NB4 (cell line): ENCODE results near the gene USP17L21.
"Not testable (repeated sequence)": the region's sequence is repeated elsewhere in the genome, so short reads cannot be mapped to it uniquely, and the experiment has no call there.

Experiments used
- CTCF ChIP-seq: IDR thresholded peaks from one replicate; pipeline ENCODE4 v1.5.1; 2012; ENCODE audit warnings: low read depth, low read length
- MYC ChIP-seq: IDR thresholded peaks from 2 replicates; pipeline ENCODE4 v1.6.1; 2011; ENCODE audit warnings: low read depth, low read length
- POLR2A ChIP-seq: IDR thresholded peaks from 2 replicates; pipeline ENCODE4 v1.6.1; 2011; ENCODE audit warnings: mild to moderate bottlenecking; ENCODE audit not compliant: insufficient read length; ENCODE audit errors: extremely low read depth
- TF ChIP-seq, protein P1 (sequence below): IDR thresholded peaks from 2 replicates; pipeline ENCODE4 v1.6.1; 2011; ENCODE audit warnings: low read depth, low read length

GRCh38 chr4:9214701-9215100, 48.0 kb upstream of the USP17L21 start:
- TF ChIP-seq CTCF, POLR2A, MYC: not testable (repeated sequence)
- TF ChIP-seq, protein P1, sequence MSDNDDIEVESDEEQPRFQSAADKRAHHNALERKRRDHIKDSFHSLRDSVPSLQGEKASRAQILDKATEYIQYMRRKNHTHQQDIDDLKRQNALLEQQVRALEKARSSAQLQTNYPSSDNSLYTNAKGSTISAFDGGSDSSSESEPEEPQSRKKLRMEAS: not testable (repeated sequence)
